ENCODE results near the gene DOC2A. TPM values are rescaled to one million over a fixed set of nuclear protein-coding genes. Genes with fewer than 3 reads are reported as not detected.
A peak's percentile ranks its signal among the peaks of the same experiment; 100 is the strongest.

DOC2A gene
- total RNA-seq, 1 donor from 2014 or later: 3.1 TPM

DNA sequence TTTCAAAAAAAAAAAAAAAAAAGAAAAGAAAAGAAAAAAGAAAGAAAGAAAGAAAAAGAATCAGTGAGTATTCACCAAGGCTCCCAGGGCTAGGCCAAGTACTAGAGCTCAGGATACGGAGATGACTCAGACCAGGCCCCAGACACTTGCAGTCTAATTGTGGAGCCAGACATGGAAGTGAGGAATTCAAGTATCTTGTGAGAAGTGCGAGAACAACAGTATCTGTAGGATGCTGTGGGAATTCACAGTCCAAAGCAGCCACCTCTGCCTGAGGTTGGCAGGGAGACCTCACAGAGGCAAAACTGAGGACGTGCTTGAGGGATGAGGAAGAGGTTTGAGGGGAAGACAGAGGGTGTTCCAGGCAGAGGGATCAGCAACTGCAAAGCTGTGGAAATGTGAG lies 40.7 kb upstream of the DOC2A start:
- peaks cover 43% of the 10 kb centered on the region for H3K4me1 Mint-ChIP-seq
- Histone ChIP-seq H3K79me2 (ENCODE audit: low read depth) (no peaks in the 10 kb centered on the region), H3K27me3 (no peaks in the 10 kb centered on the region), H3F3A (ENCODE audit: low read depth) (peaks cover 48% of the 10 kb centered on the region), H3K36me3 (no peaks in the 10 kb centered on the region), H3K4me3 (no peak overlapping the region), H3K9me3 (ENCODE audit: low read depth) (no peaks in the 10 kb centered on the region), H2AFZ (replicated peaks) (no peak overlapping the region), H3K4me2 (no peak overlapping the region), H3K9ac (no peak overlapping the region), H4K20me1 (ENCODE audit: low read depth) (no peaks in the 10 kb centered on the region), H3K27ac (no peak overlapping the region), H3K4me1 (peaks cover 17% of the 10 kb centered on the region)
- TF ChIP-seq, protein P1, sequence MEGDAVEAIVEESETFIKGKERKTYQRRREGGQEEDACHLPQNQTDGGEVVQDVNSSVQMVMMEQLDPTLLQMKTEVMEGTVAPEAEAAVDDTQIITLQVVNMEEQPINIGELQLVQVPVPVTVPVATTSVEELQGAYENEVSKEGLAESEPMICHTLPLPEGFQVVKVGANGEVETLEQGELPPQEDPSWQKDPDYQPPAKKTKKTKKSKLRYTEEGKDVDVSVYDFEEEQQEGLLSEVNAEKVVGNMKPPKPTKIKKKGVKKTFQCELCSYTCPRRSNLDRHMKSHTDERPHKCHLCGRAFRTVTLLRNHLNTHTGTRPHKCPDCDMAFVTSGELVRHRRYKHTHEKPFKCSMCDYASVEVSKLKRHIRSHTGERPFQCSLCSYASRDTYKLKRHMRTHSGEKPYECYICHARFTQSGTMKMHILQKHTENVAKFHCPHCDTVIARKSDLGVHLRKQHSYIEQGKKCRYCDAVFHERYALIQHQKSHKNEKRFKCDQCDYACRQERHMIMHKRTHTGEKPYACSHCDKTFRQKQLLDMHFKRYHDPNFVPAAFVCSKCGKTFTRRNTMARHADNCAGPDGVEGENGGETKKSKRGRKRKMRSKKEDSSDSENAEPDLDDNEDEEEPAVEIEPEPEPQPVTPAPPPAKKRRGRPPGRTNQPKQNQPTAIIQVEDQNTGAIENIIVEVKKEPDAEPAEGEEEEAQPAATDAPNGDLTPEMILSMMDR (IDR thresholded peaks at IDR 0.05): no peak
- TF ChIP-seq EZH2 (IDR thresholded peaks at IDR 0.05) (no peak), EZH2phosphoT487 (IDR thresholded peaks at IDR 0.05) (no peak)
- DNase-seq (ENCODE audit: low spot score): no peak
- H3K36me3 Mint-ChIP-seq: no peaks in the 10 kb centered on the region
- peaks cover 13% of the 10 kb centered on the region for H3K27me3 Mint-ChIP-seq (ENCODE audit: insufficient read depth, low read depth)
- H3K9me3 Mint-ChIP-seq: no peaks in the 10 kb centered on the region
- H3K27ac Mint-ChIP-seq: peak overlapping the region; percentile 95
- peak overlapping the region; percentile 77 for H3K4me3 Mint-ChIP-seq

DNA sequence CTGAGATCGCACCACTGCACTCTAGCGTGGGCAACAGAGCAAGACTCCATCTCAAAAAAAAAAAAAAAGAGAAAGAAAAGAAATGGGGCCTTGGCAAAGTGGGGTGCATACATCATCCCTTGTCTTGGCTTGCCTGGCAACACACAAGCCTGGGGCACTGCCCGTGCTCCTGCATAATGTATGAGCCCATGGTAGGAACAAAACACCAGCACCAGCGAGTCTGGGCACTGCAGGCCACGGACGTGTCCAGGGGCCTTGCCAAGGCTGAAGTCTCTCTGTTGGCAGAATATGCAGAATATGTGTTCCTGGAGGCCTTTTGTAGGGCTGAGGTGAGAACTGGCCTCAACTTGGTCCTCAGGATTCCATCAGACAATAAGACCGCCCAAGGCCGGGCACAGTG lies 39.0 kb upstream of the DOC2A start:
- Histone ChIP-seq H3K27me3 (no peaks in the 10 kb centered on the region), H3F3A (ENCODE audit: low read depth) (peaks cover 47% of the 10 kb centered on the region), H3K4me2 (no peak overlapping the region), H4K20me1 (ENCODE audit: low read depth) (no peaks in the 10 kb centered on the region), H3K79me2 (ENCODE audit: low read depth) (no peaks in the 10 kb centered on the region), H2AFZ (replicated peaks) (no peak overlapping the region), H3K9ac (no peak overlapping the region), H3K9me3 (ENCODE audit: low read depth) (no peaks in the 10 kb centered on the region), H3K27ac (no peak overlapping the region), H3K4me1 (peaks cover 17% of the 10 kb centered on the region), H3K4me3 (no peak overlapping the region), H3K36me3 (no peaks in the 10 kb centered on the region)
- no peak overlapping the region for H3K27ac Mint-ChIP-seq
- H3K4me3 Mint-ChIP-seq: peak overlapping the region; percentile 30
- no peak for TF ChIP-seq EZH2 (IDR thresholded peaks at IDR 0.05)
- TF ChIP-seq, protein P1 (IDR thresholded peaks at IDR 0.05): no peak
- no peak for TF ChIP-seq EZH2phosphoT487 (IDR thresholded peaks at IDR 0.05)
- no peaks in the 10 kb centered on the region for H3K36me3 Mint-ChIP-seq
- peaks cover 38% of the 10 kb centered on the region for H3K4me1 Mint-ChIP-seq
- peaks cover 22% of the 10 kb centered on the region for H3K27me3 Mint-ChIP-seq (ENCODE audit: insufficient read depth, low read depth)
- no peaks in the 10 kb centered on the region for H3K9me3 Mint-ChIP-seq
- DNase-seq (ENCODE audit: low spot score): no peak

DNA sequence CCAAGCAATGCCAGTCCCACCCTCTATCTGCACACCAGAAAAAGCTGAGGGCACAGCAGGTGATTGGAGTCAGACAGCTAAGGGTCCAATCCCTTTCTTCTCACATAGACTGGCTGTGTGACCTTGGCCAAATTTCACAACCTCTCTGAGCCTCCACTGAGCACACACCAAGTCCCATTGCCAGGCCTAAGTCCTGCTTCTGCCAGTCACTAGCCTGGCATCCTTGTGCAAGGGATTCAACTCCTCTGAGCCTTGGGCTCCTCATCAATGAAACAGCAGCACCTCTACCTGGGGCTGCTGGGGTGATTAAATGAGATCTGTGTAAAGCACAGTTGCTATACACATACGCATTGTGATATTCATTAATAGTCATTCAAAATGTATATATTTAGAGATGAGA lies 35.8 kb upstream of the DOC2A start:
- Histone ChIP-seq H3K4me2 (no peak overlapping the region), H3F3A (ENCODE audit: low read depth) (peaks cover 34% of the 10 kb centered on the region), H3K27me3 (peaks cover 7% of the 10 kb centered on the region), H3K4me3 (no peak overlapping the region), H3K27ac (no peak overlapping the region), H3K36me3 (no peaks in the 10 kb centered on the region), H3K4me1 (peaks cover 12% of the 10 kb centered on the region), H3K79me2 (ENCODE audit: low read depth) (no peaks in the 10 kb centered on the region), H3K9ac (no peak overlapping the region), H4K20me1 (ENCODE audit: low read depth) (no peaks in the 10 kb centered on the region), H2AFZ (replicated peaks) (no peak overlapping the region), H3K9me3 (ENCODE audit: low read depth) (no peaks in the 10 kb centered on the region)
- H3K4me3 Mint-ChIP-seq: no peak overlapping the region
- TF ChIP-seq EZH2 (IDR thresholded peaks at IDR 0.05) (no peak), EZH2phosphoT487 (IDR thresholded peaks at IDR 0.05) (no peak)
- TF ChIP-seq, protein P1 (IDR thresholded peaks at IDR 0.05): no peak
- H3K27ac Mint-ChIP-seq: no peak overlapping the region
- no peaks in the 10 kb centered on the region for H3K36me3 Mint-ChIP-seq
- peaks cover 19% of the 10 kb centered on the region for H3K27me3 Mint-ChIP-seq (ENCODE audit: insufficient read depth, low read depth)
- DNase-seq (ENCODE audit: low spot score): no peak
- H3K4me1 Mint-ChIP-seq: peaks cover 24% of the 10 kb centered on the region
- no peaks in the 10 kb centered on the region for H3K9me3 Mint-ChIP-seq

Data from neural progenitor cell (in vitro differentiated cells).